IMR-90 (cell line): Measurements from ENCODE around the gene COQ10A. TPM values are rescaled to one million over a fixed set of nuclear protein-coding genes. Genes with fewer than 3 reads are reported as not detected.

Source experiments
- ATAC-seq: fragments of 200-7000 bp; cut with Tn5 transposase; 2 replicates; pipeline ENCODE4 v1.9.1; 2020; ENCODE audit warnings: low read depth, mild to moderate bottlenecking, moderate library complexity
- BruUV-seq: library from RNA; stranded (reverse); fragments of 400-500 nt; replicated peaks from 2 replicates; lab custom pipeline; 2021; lab: Mats Ljungman, UMichigan
- CTCF ChIA-PET: fragments of 300-600 bp; formaldehyde crosslinking; extraction: SDS; loops from one replicate; lab custom pipeline; 2021; ENCODE audit warnings: antibody characterized with exemption; lab: Yijun Ruan, JAX
- POLR2A ChIA-PET: fragments of 300-600 bp; sonication (Branson Sonifier 250); formaldehyde crosslinking; loops from one replicate; lab custom pipeline; 2022; ENCODE audit warnings: antibody characterized with exemption; ENCODE audit not compliant: unreplicated experiment; lab: Charles Lee
- DNase-seq: peaks from one replicate; pipeline ENCODE4 v3.0.0; 2013
- H2AFZ ChIP-seq: replicated peaks from 2 replicates; pipeline ENCODE3; 2013; ENCODE audit warnings: low read length, mild to moderate bottlenecking; ENCODE audit not compliant: poor library complexity
- H2AK5ac ChIP-seq: 2 replicates; pipeline ENCODE4 v1.6.1; 2013; ENCODE audit warnings: low read depth, low read length, inconsistent platforms
- H2AK9ac ChIP-seq: replicated peaks from 2 replicates; pipeline ENCODE3; 2013; ENCODE audit warnings: mild to moderate bottlenecking, low read depth, low read length, moderate library complexity; ENCODE audit not compliant: poor library complexity
- H2BK120ac ChIP-seq: 2 replicates; pipeline ENCODE4 v1.6.1; 2013; ENCODE audit warnings: low read depth, low read length, inconsistent platforms
- H2BK15ac ChIP-seq: 3 replicates; pipeline ENCODE4 v1.6.1; 2013; ENCODE audit warnings: low read depth, low read length, inconsistent platforms
- H2BK20ac ChIP-seq: 2 replicates; pipeline ENCODE4 v1.6.1; 2013; ENCODE audit warnings: low read depth, mild to moderate bottlenecking, inconsistent platforms, low read length, moderate library complexity
- H2BK5ac ChIP-seq: 2 replicates; pipeline ENCODE4 v1.6.1; 2013; ENCODE audit warnings: mild to moderate bottlenecking, low read depth, low read length, inconsistent platforms; ENCODE audit not compliant: poor library complexity, severe bottlenecking
- H3K14ac ChIP-seq: replicated peaks from 2 replicates; pipeline ENCODE4 v1.6.1; 2013; ENCODE audit warnings: low read depth, low read length, inconsistent platforms
- H3K18ac ChIP-seq: 2 replicates; pipeline ENCODE4 v1.6.1; 2013; ENCODE audit warnings: low read depth, low read length, control low read depth
- H3K23ac ChIP-seq: 2 replicates; pipeline ENCODE4 v1.6.1; 2013; ENCODE audit warnings: low read depth, low read length, inconsistent platforms
- H3K27ac ChIP-seq: 2 replicates; pipeline ENCODE4 v1.5.1; 2013; ENCODE audit warnings: mild to moderate bottlenecking, control low read depth, low read length; ENCODE audit not compliant: insufficient read depth
- H3K27me3 ChIP-seq: 2 replicates; pipeline ENCODE4 v1.6.1; 2013; ENCODE audit warnings: low read length; ENCODE audit not compliant: control insufficient read depth, insufficient read depth
- H3K36me3 ChIP-seq: 2 replicates; pipeline ENCODE4 v1.6.1; 2013; ENCODE audit warnings: low read length, mixed read lengths; ENCODE audit not compliant: control insufficient read depth, insufficient read depth
- H3K4ac ChIP-seq: 2 replicates; pipeline ENCODE4 v1.6.1; 2013; ENCODE audit warnings: low read depth, low read length, inconsistent platforms
- H3K4me1 ChIP-seq: 2 replicates; pipeline ENCODE4 v1.6.1; 2013; ENCODE audit warnings: low read length, mixed read lengths; ENCODE audit not compliant: control insufficient read depth, insufficient read depth
- H3K4me2 ChIP-seq: 2 replicates; pipeline ENCODE4 v1.6.1; 2013; ENCODE audit warnings: low read depth, mild to moderate bottlenecking, control low read depth, low read length, moderate library complexity
- H3K4me3 ChIP-seq: 2 replicates; pipeline ENCODE4 v1.5.1; 2013; ENCODE audit warnings: low read depth, mild to moderate bottlenecking, control low read depth, low read length, moderate library complexity; ENCODE audit not compliant: insufficient read depth
- H3K56ac ChIP-seq: 2 replicates; pipeline ENCODE4 v1.6.1; 2013; ENCODE audit warnings: low read length, inconsistent platforms; ENCODE audit not compliant: insufficient read depth; ENCODE audit errors: extremely low read depth
- H3K79me1 ChIP-seq, 2 experiments: 2 replicates each; pipeline ENCODE4 v1.6.1; 2013; ENCODE audit warnings: low read length in 2 of 2, inconsistent platforms in 1 of 2, low read depth in 1 of 2
- H3K9ac ChIP-seq: 2 replicates; pipeline ENCODE4 v1.6.1; 2013; ENCODE audit warnings: low read depth, low read length, control low read depth
- H3K9me1 ChIP-seq: 2 replicates; pipeline ENCODE4 v1.6.1; 2013; ENCODE audit warnings: low read length, inconsistent platforms; ENCODE audit not compliant: insufficient read depth
- H3K9me3 ChIP-seq: 2 replicates; pipeline ENCODE4 v1.6.1; 2013; ENCODE audit warnings: low read length; ENCODE audit not compliant: control insufficient read depth, insufficient read depth
- H4K20me1 ChIP-seq: 2 replicates; pipeline ENCODE4 v1.6.1; 2013; ENCODE audit warnings: low read length, inconsistent platforms; ENCODE audit not compliant: insufficient read depth
- H4K5ac ChIP-seq: 2 replicates; pipeline ENCODE4 v1.6.1; 2013; ENCODE audit warnings: mild to moderate bottlenecking, low read depth, low read length, control low read depth
- H4K8ac ChIP-seq, 2 experiments: 2 replicates each; pipeline ENCODE4 v1.6.1; 2013; ENCODE audit warnings: low read depth in 2 of 2, low read length in 2 of 2, control low read depth in 1 of 2, inconsistent platforms in 1 of 2
- H4K91ac ChIP-seq: 2 replicates; pipeline ENCODE4 v1.6.1; 2013; ENCODE audit warnings: low read depth, low read length, inconsistent platforms; ENCODE audit not compliant: insufficient read depth
- CEBPB ChIP-seq: IDR thresholded peaks from 2 replicates; pipeline ENCODE4 v1.6.1; 2012; ENCODE audit warnings: low read depth, low read length, improper control_type of control experiment
- CHD1 ChIP-seq: IDR thresholded peaks from 2 replicates; pipeline ENCODE4 v1.6.1; 2012; ENCODE audit warnings: low read depth, low read length, improper control_type of control experiment
- CTCF ChIP-seq: conservative IDR thresholded peaks from 2 replicates; pipeline ENCODE4 v1.5.1; 2012; ENCODE audit warnings: mild to moderate bottlenecking, low read depth, low read length, improper control_type of control experiment
- ELK1 ChIP-seq: fragments of 150-350 bp; IDR thresholded peaks from 2 replicates; pipeline ENCODE4 v1.6.1; 2016; ENCODE audit warnings: low read depth, mild to moderate bottlenecking, low read length, moderate library complexity, borderline replicate concordance
- FOS ChIP-seq: fragments of 150-350 bp; IDR thresholded peaks from 2 replicates; pipeline ENCODE4 v1.6.1; 2016; ENCODE audit warnings: low read depth, low read length
- MAFK ChIP-seq: IDR thresholded peaks from 2 replicates; pipeline ENCODE4 v1.6.1; 2012; ENCODE audit warnings: low read depth, low read length, improper control_type of control experiment
- MAZ ChIP-seq: IDR thresholded peaks from 2 replicates; pipeline ENCODE4 v1.6.1; 2012; ENCODE audit warnings: low read depth, mild to moderate bottlenecking, low read length, improper control_type of control experiment, moderate library complexity, borderline replicate concordance
- NFE2L2 ChIP-seq: fragments of 150-350 bp; IDR thresholded peaks from 2 replicates; pipeline ENCODE4 v1.6.1; 2016; ENCODE audit warnings: low read depth, mild to moderate bottlenecking, low read length
- POLR2A ChIP-seq: IDR thresholded peaks from 2 replicates; pipeline ENCODE4 v1.6.1; 2012; ENCODE audit warnings: mild to moderate bottlenecking, low read depth, low read length
- RAD21 ChIP-seq: IDR thresholded peaks from 2 replicates; pipeline ENCODE4 v1.6.1; 2012; ENCODE audit warnings: low read length, improper control_type of control experiment
- USF2 ChIP-seq: fragments of 150-350 bp; IDR thresholded peaks from 2 replicates; pipeline ENCODE4 v1.6.1; 2017; ENCODE audit warnings: mild to moderate bottlenecking, antibody characterized with exemption, low read length, low read depth
- WGBS, 2 experiments: methylation state at CpG; one replicate each; pipeline versions ENCODE4 v1.1.5 to v1.1.7; 2013; ENCODE audit warnings: missing lambda C conversion rate in 2 of 2; ENCODE audit not compliant: insufficient read length in 1 of 2; ENCODE audit errors: extremely low coverage in 2 of 2; 5-methylcytosine and 5-hydroxymethylcytosine counted together
- dilution Hi-C: fragments of 300-500 bp; cut with HindIII; formaldehyde crosslinking; loops from one replicate; pipeline ENCODE4 v1.14.3; 2018; ENCODE audit warnings: low sequenced_read_pairs; ENCODE audit not compliant: unreplicated experiment
- in situ Hi-C: fragments of 300-500 bp; cut with MboI; formaldehyde crosslinking; loops from 3 replicates; pipeline ENCODE4 v1.14.3; 2019; ENCODE audit warnings: low sequenced_read_pairs, inconsistent platforms, mixed read lengths
- intact Hi-C: fragments of 100-400 bp; cut with micrococcal nuclease; formaldehyde crosslinking; loops from 2 replicates; pipeline ENCODE4 v1.10.0; 2022
- polyA plus RNA-seq, 3 experiments: library from polyadenylated mRNA; depleted of rRNA; stranded (reverse); fragments of >200 nt; gene quantifications; 2 replicates each; pipeline ENCODE4 v1.2.3, GENCODE V29; 2012; ENCODE audit warnings: low replicate concordance in 1 of 3
- total RNA-seq: library from RNA; depleted of rRNA; stranded (reverse); fragments of >200 nt; gene quantifications from 2 replicates; pipeline ENCODE4 v1.2.3, GENCODE V29; 2012

The COQ10A gene
- total and polyA plus RNA-seq, 2 of the 4 experiments (the other 2 are of a cell fraction) = 4.7 to 10.8 TPM

- Histone ChIP-seq H3K14ac (no peak overlapping the region), H4K8ac (no peak overlapping the region), H3K27me3 (no peaks in the 10 kb centered on the region), H4K91ac (no peak overlapping the region), H2AK5ac (no peak overlapping the region), H3K4me3 (no peak overlapping the region), H3K23ac (no peak overlapping the region), H3K27ac (no peak overlapping the region), H2BK5ac (no peak overlapping the region), H3K79me1 (peaks cover 1 to 3% of the 10 kb centered on the region in 2 experiments; a peak in 3 of 4 replicates), H2BK20ac (no peak overlapping the region), H3K4me2 (no peak overlapping the region), H4K20me1 (no peaks in the 10 kb centered on the region), H3K18ac (no peak overlapping the region), H2BK15ac (no peak overlapping the region), H3K9ac (no peak overlapping the region), H3K4me1 (no peaks in the 10 kb centered on the region), H3K56ac (no peak overlapping the region), H2BK120ac (no peak overlapping the region), H3K9me1 (no peaks in the 10 kb centered on the region), H4K5ac (no peak overlapping the region), H3K9me3 (no peaks in the 10 kb centered on the region), H2AK9ac (no peak overlapping the region), H3K36me3 (peaks cover 6% of the 10 kb centered on the region; the same call in 1 of the 2 replicates), H3K4ac (no peak overlapping the region), H2AFZ (no peak overlapping the region)
- dilution Hi-C loops (no loop called here), intact Hi-C loops (no loop called here), in situ Hi-C loops (no loop called here)
- no peak for DNase-seq
- ChIA-PET CTCF (interaction anchor here (0.6 kb wide), 1 partner anchor 40 kb away, joined by 3 read pairs; no protein-coding TSS in a partner anchor), POLR2A (interaction anchor here (1.1 kb wide), 1 partner anchor 8 kb away, joined by 4 read pairs; the partner anchor contains the start of gene RNF41)
- 80% methylated on average over 3 of the region's 8 CpGs; no CpG with 5 or more reads in 1 of the 2 experiments for WGBS, 2 experiments
- TF ChIP-seq POLR2A (no peak), CHD1 (no peak), MAZ (no peak), MAFK (no peak), NFE2L2 (no peak), ELK1 (no peak), CEBPB (no peak), RAD21 (no peak), CTCF (no peak), USF2 (no peak), FOS (no peak)
- BruUV-seq = no TSS peak
- ATAC-seq = no peak
Observed at GRCh38 chr12:56230432-56231183, 36.1 kb upstream of the COQ10A start.
